GM12878 (cell line): ENCODE results near the gene COA5. TPM values are rescaled to one million over a fixed set of nuclear protein-coding genes. Genes with fewer than 3 reads are reported as not detected.

ENCODE experiments used
- ASH2L ChIP-seq: fragments of 300-600, 200-600 bp; sonication (generic); IDR thresholded peaks from 2 replicates; pipeline ENCODE4 v1.6.1; 2017; ENCODE audit warnings: low read depth, mild to moderate bottlenecking, borderline replicate concordance
- BCL11A ChIP-seq: IDR thresholded peaks from 2 replicates; pipeline ENCODE4 v1.6.1; 2011; ENCODE audit warnings: low read depth, low read length
- BHLHE40 ChIP-seq, 2 experiments: fragments of 450-650 bp in 1 of 2; IDR thresholded peaks; 2 replicates each; pipeline ENCODE4 v1.6.1; 2011 to 2017; ENCODE audit warnings: low read depth in 2 of 2, borderline replicate concordance in 1 of 2, improper control_type of control experiment in 1 of 2, low read length in 1 of 2, mild to moderate bottlenecking in 1 of 2
- BMI1 ChIP-seq: fragments of 450-650 bp; IDR thresholded peaks from 2 replicates; pipeline ENCODE4 v1.6.1; 2016; ENCODE audit warnings: mild to moderate bottlenecking, moderate library complexity, borderline replicate concordance
- CEBPB ChIP-seq, 2 experiments: fragments of 150-350 bp in 1 of 2; IDR thresholded peaks; 2 replicates each; pipeline ENCODE4 v1.6.1; 2012 to 2014; ENCODE audit warnings: low read depth in 2 of 2, low read length in 2 of 2, borderline replicate concordance in 1 of 2, inconsistent platforms in 1 of 2
- CREM ChIP-seq: IDR thresholded peaks from 2 replicates; pipeline ENCODE4 v1.6.1; 2014; ENCODE audit warnings: antibody characterized with exemption, low read depth
- E2F4 ChIP-seq: IDR thresholded peaks from 2 replicates; pipeline ENCODE4 v1.6.1; 2012; ENCODE audit warnings: low read depth, low read length, improper control_type of control experiment
- ETV6 ChIP-seq, 2 experiments: fragments of 450-650 bp in 1 of 2; IDR thresholded peaks in 1 of 2; conservative IDR thresholded peaks in 1 of 2; 2 replicates each; pipeline ENCODE4 v1.6.1; 2014; ENCODE audit warnings: antibody characterized with exemption in 1 of 2, borderline replicate concordance in 1 of 2, low read depth in 1 of 2, mild to moderate bottlenecking in 1 of 2, moderate library complexity in 1 of 2
- EZH2 ChIP-seq: IDR thresholded peaks from 2 replicates; pipeline ENCODE4 v1.6.1; 2012; ENCODE audit warnings: low read depth, mild to moderate bottlenecking, control low read depth, inconsistent platforms, low read length, borderline replicate concordance; ENCODE audit not compliant: control insufficient read depth
- HCFC1 ChIP-seq: fragments of 150-350 bp; IDR thresholded peaks from 2 replicates; pipeline ENCODE4 v1.6.1; 2014; ENCODE audit warnings: low read length
- NKRF ChIP-seq: fragments of 450-650 bp; conservative IDR thresholded peaks from 2 replicates; pipeline ENCODE4 v1.6.1; 2017; ENCODE audit warnings: mild to moderate bottlenecking, moderate library complexity
- PKNOX1 ChIP-seq: fragments of 450-650 bp; IDR thresholded peaks from 2 replicates; pipeline ENCODE4 v1.6.1; 2016; ENCODE audit warnings: mild to moderate bottlenecking
- PML ChIP-seq: IDR thresholded peaks from 2 replicates; pipeline ENCODE4 v1.6.1; 2012; ENCODE audit warnings: low read length, inconsistent platforms
- POLR2AphosphoS5 ChIP-seq: IDR thresholded peaks from 2 replicates; pipeline ENCODE4 v1.6.1; 2011; ENCODE audit warnings: mild to moderate bottlenecking, low read length, inconsistent platforms
- RAD21 ChIP-seq: IDR thresholded peaks from 2 replicates; pipeline ENCODE4 v1.6.1; 2011; ENCODE audit warnings: mild to moderate bottlenecking, low read depth, low read length, moderate library complexity; ENCODE audit not compliant: insufficient read depth
- RELB ChIP-seq: fragments of 450-650 bp; IDR thresholded peaks from 2 replicates; pipeline ENCODE4 v1.6.1; 2017; ENCODE audit warnings: low read depth, mild to moderate bottlenecking, moderate library complexity
- SMAD1 ChIP-seq: fragments of 450-650 bp; IDR thresholded peaks from 2 replicates; pipeline ENCODE4 v1.6.1; 2018; ENCODE audit warnings: mild to moderate bottlenecking, low read depth; ENCODE audit not compliant: partially characterized antibody
- SRF ChIP-seq, 2 experiments: IDR thresholded peaks; 2 replicates each; pipeline ENCODE4 v1.6.1; 2011; ENCODE audit warnings: low read depth in 2 of 2, low read length in 2 of 2, mild to moderate bottlenecking in 1 of 2, moderate library complexity in 1 of 2
- STAT3 ChIP-seq: IDR thresholded peaks from 2 replicates; pipeline ENCODE4 v1.6.1; 2011; ENCODE audit warnings: low read depth, low read length, improper control_type of control experiment
- SUPT20H ChIP-seq: IDR thresholded peaks from 2 replicates; pipeline ENCODE4 v1.6.1; 2011; ENCODE audit warnings: low read depth, mild to moderate bottlenecking, low read length, moderate library complexity, borderline replicate concordance; ENCODE audit not compliant: control insufficient read depth
- ZNF207 ChIP-seq: fragments of 450-650 bp; IDR thresholded peaks from 2 replicates; pipeline ENCODE4 v1.6.1; 2014; ENCODE audit warnings: antibody characterized with exemption, mild to moderate bottlenecking, borderline replicate concordance
- ZNF217 ChIP-seq: fragments of 450-650 bp; IDR thresholded peaks from 2 replicates; pipeline ENCODE4 v1.6.1; 2017; ENCODE audit warnings: antibody characterized with exemption, mild to moderate bottlenecking
- polyA plus RNA-seq, 11 experiments: library from polyadenylated mRNA; depleted of rRNA in 4 of 11; unstranded in 6 of 11; stranded (reverse) in 5 of 11; fragments of >200 nt; fragmentation: Nextera tagmentation in 4 of 11; fragmentation: Illumina TruSeq in 1 of 11; extraction: Ambion mirVana in 4 of 11; extraction: Trizol in 1 of 11; gene quantifications; 1 replicate in 1 of 11; 2 replicates in 10 of 11; pipeline versions ENCODE4 v1.2.1 to v1.2.3, GENCODE V29; 2011 to 2016; ENCODE audit warnings: inconsistent platforms in 2 of 11, missing spikeins in 2 of 11, low read depth in 1 of 11
- total RNA-seq, 4 experiments: library from RNA; depleted of rRNA in 3 of 4; stranded (reverse); fragments of >200 nt in 3 of 4; fragmentation: Illumina TruSeq in 1 of 4; extraction: Trizol in 1 of 4; gene quantifications; 2 replicates each; pipeline versions ENCODE4 v1.2.1 to v1.2.3, GENCODE V29; 2013 to 2021

The COA5 gene
- total and polyA plus RNA-seq, 10 of the 15 experiments (the other 5 are each of a cell fraction or from before 2014, with no cell fraction given) = 20.7 to 63.3 (median 37.9) TPM

- no peak for TF ChIP-seq NKRF
- no peak for TF ChIP-seq BHLHE40 (IDR thresholded peaks at IDR 0.05; ENCODE audit: borderline replicate concordance in 1 of 2, low read depth in 2 of 2, low read length in 1 of 2)
- TF ChIP-seq RAD21 = peak; percentile 74
- TF ChIP-seq SUPT20H = no peak
- no peak for TF ChIP-seq ZNF207
- TF ChIP-seq ASH2L = no peak
- TF ChIP-seq PKNOX1 = no peak
- no peak for TF ChIP-seq RELB
- TF ChIP-seq STAT3 = no peak
- peak; percentile 27; the same call in 1 of the 2 replicates for TF ChIP-seq POLR2AphosphoS5
- no peak for TF ChIP-seq ZNF217
- no peak for TF ChIP-seq SMAD1
- TF ChIP-seq SRF (IDR thresholded peaks at IDR 0.05; ENCODE audit: low read depth in 2 of 2, low read length in 2 of 2) = no peak
- TF ChIP-seq BMI1 = no peak
- TF ChIP-seq BCL11A = no peak
- TF ChIP-seq E2F4 = no peak
- TF ChIP-seq CREM = no peak
- no peak for TF ChIP-seq HCFC1
- no peak for TF ChIP-seq ETV6 (conservative IDR thresholded peaks at IDR 0.05 in 1 of 2, IDR thresholded peaks at IDR 0.05 in 1 of 2; ENCODE audit: borderline replicate concordance in 1 of 2, low read depth in 1 of 2)
- TF ChIP-seq PML = no peak
- no peak for TF ChIP-seq CEBPB (IDR thresholded peaks at IDR 0.05; ENCODE audit: borderline replicate concordance in 1 of 2, low read depth in 2 of 2, low read length in 2 of 2)
- TF ChIP-seq EZH2 = no peak
Observed at GRCh38 chr2:98601532-98602132, 6.7 kb downstream of the COA5 start (continued).
